Testis (tissue), 2 donors: ENCODE results near the gene TENM4.

ENCODE experiments used
- CTCF ChIP-seq, 3 experiments: fragments of 450-650 bp in 2 of 3; fragments of 200-600 bp in 1 of 3; sonication (generic) in 1 of 3; IDR thresholded peaks; one replicate each; pipeline ENCODE4 v1.5.1; 2016 to 2019; ENCODE audit warnings: antibody characterized with exemption in 3 of 3, mild to moderate bottlenecking in 2 of 3, moderate library complexity in 1 of 3
- POLR2A ChIP-seq: fragments of 450-650 bp; IDR thresholded peaks from one replicate; pipeline ENCODE4 v1.6.1; 2017; ENCODE audit warnings: antibody characterized with exemption, mild to moderate bottlenecking, moderate library complexity

GRCh38 chr11:78834886-78835285 lies 605.9 kb downstream of the TENM4 start:
- no peak for TF ChIP-seq POLR2A
- TF ChIP-seq CTCF (IDR thresholded peaks at IDR 0.05), result no peak
